Body of pancreas (tissue), 4 donors: ENCODE measurements around the gene PIK3IP1.

ENCODE experiments used
- CTCF ChIP-seq, 7 experiments: fragments of 450-650 bp in 4 of 7; fragments of 200-600 bp in 3 of 7; sonication (generic) in 3 of 7; IDR thresholded peaks; one replicate each; pipeline ENCODE4 v1.5.1; 2016 to 2019; ENCODE audit warnings: antibody characterized with exemption in 7 of 7
- POLR2A ChIP-seq, 3 donors: fragments of 450-650 bp; IDR thresholded peaks; one replicate each; pipeline ENCODE4 v1.6.1; 2016; ENCODE audit warnings: antibody characterized with exemption in 3 of 3, mild to moderate bottlenecking in 2 of 3

GRCh38 chr22:31291481-31292235, 630 bp downstream of the PIK3IP1 start:
- TF ChIP-seq CTCF (IDR thresholded peaks at IDR 0.05) (no peak), POLR2A (IDR thresholded peaks at IDR 0.05) (no peak)
